Upper lobe of left lung (tissue), 4 donors: Measurements from ENCODE around the gene ANO2.

ENCODE experiments used
- CTCF ChIP-seq, 6 experiments: fragments of 450-650 bp in 4 of 6; fragments of 200-600 bp in 2 of 6; sonication (generic) in 2 of 6; IDR thresholded peaks; one replicate each; pipeline ENCODE4 v1.5.1; 2016 to 2019; ENCODE audit warnings: antibody characterized with exemption in 6 of 6
- EP300 ChIP-seq, 4 donors: sonication (generic); formaldehyde crosslinking; IDR thresholded peaks; one replicate each; pipeline ENCODE4 v1.5.1; 2017; ENCODE audit warnings: antibody characterized with exemption in 4 of 4, control low read depth in 2 of 4
- POLR2A ChIP-seq, 4 donors: fragments of 450-650 bp; IDR thresholded peaks; one replicate each; pipeline ENCODE4 v1.5.1; 2016 to 2017; ENCODE audit warnings: antibody characterized with exemption in 4 of 4, mild to moderate bottlenecking in 2 of 4
- POLR2AphosphoS5 ChIP-seq, 2 donors: sonication (generic); formaldehyde crosslinking; IDR thresholded peaks; one replicate each; pipeline ENCODE4 v1.5.1; 2017; ENCODE audit warnings: antibody characterized with exemption in 2 of 2

- TF ChIP-seq CTCF (IDR thresholded peaks at IDR 0.05), result no peak
- TF ChIP-seq POLR2AphosphoS5 (IDR thresholded peaks at IDR 0.05), result no peak
- no peak for TF ChIP-seq EP300 (IDR thresholded peaks at IDR 0.05)
- no peak for TF ChIP-seq POLR2A (IDR thresholded peaks at IDR 0.05)
These were observed 20.1 kb upstream of the ANO2 start for GRCh38 chr12:5964913-5965900.
